DMS 273 treated with DMSO at 0.1 percent for 48 hours (cell line): ENCODE measurements around the gene GNL2.
"Not testable (repeated sequence)": the region's sequence is repeated elsewhere in the genome, so short reads cannot be mapped to it uniquely, and the experiment has no call there.

Source experiments
- DNase-seq: peaks from one replicate; lab custom pipeline; 2025; lab: John Stamatoyannopoulos, UW

GNL2 gene

GRCh38 chr1:37606481-37607263, 10.9 kb upstream of the GNL2 start:
- DNase-seq, result no peak

GRCh38 chr1:37605806-37606474, 10.2 kb upstream of the GNL2 start:
- no peak for DNase-seq

GRCh38 chr1:37605061-37605650, 9.4 kb upstream of the GNL2 start:
- DNase-seq, result no peak

GRCh38 chr1:37602750-37603694, 7.3 kb upstream of the GNL2 start:
- no peak for DNase-seq

GRCh38 chr1:37601441-37601840, 5.7 kb upstream of the GNL2 start:
- DNase-seq, result no peak

GRCh38 chr1:37599940-37600339, 4.2 kb upstream of the GNL2 start:
- DNase-seq, result no peak

- DNase-seq, result no peak
Observed at GRCh38 chr1:37596182-37596667, 488 bp upstream of the GNL2 start.

- DNase-seq, result no peak
Observed at GRCh38 chr1:37593726-37594125, 2.0 kb downstream of the GNL2 start.

GRCh38 chr1:37588939-37589338, 6.8 kb downstream of the GNL2 start:
- no peak for DNase-seq

- DNase-seq, result not testable (repeated sequence)
Observed at GRCh38 chr1:37584544-37584943, 11.2 kb downstream of the GNL2 start.

GRCh38 chr1:37575692-37576091, 20.0 kb downstream of the GNL2 start:
- DNase-seq, result no peak

- no peak for DNase-seq
Observed at GRCh38 chr1:37574834-37575480, 20.8 kb downstream of the GNL2 start.

GRCh38 chr1:37570528-37571334, 25.0 kb downstream of the GNL2 start:
- DNase-seq, result no peak

- no peak for DNase-seq
Observed at GRCh38 chr1:37567023-37567422, 28.7 kb downstream of the GNL2 start.

GRCh38 chr1:37564892-37565291, 30.8 kb downstream of the GNL2 start:
- no peak for DNase-seq

- no peak for DNase-seq
Observed at GRCh38 chr1:37562984-37563383, 32.8 kb downstream of the GNL2 start.

- no peak for DNase-seq
Observed at GRCh38 chr1:37561133-37562132, 34.3 kb downstream of the GNL2 start.

GRCh38 chr1:37560401-37561132, 35.2 kb downstream of the GNL2 start:
- DNase-seq, result peak; percentile 69
